ENCODE results near the gene FAU. TPM values are rescaled to one million over a fixed set of nuclear protein-coding genes. Genes with fewer than 3 reads are reported as not detected.

Gene FAU
- polyA plus RNA-seq (2012; ENCODE audit: insufficient read depth, insufficient read length, low read depth) = 1,521 TPM

GRCh38 chr11:65121865-65122696 lies at the start of gene FAU, which contains the start of gene MRPL49:
FAU (minus strand) TSS chr11:65122134; CDS start chr11:65121813, 321 bp downstream.
MRPL49 (plus strand) TSS chr11:65122321; CDS start chr11:65122347, 26 bp downstream.
- Histone ChIP-seq H3K4me3 (ENCODE audit: low read depth, low read length) (peak within 1 kb of the TSS; percentile 88), H3K36me3 (peaks cover 10% of the 10 kb centered on the region), H3K4me1 (no peaks in the 10 kb centered on the region), H3K27me3 (no peaks in the 10 kb centered on the region), H3K9me3 (no peaks in the 10 kb centered on the region)
- DNase-seq = peak; percentile 94
- no peak for TF ChIP-seq CTCF (IDR thresholded peaks at IDR 0.05; ENCODE audit: low read depth, low read length)

- DNase-seq = no peak
- no peaks in the 10 kb centered on the region for H3K36me3 ChIP-seq
- H3K4me3 ChIP-seq (ENCODE audit: low read depth, low read length) = no peak within 1 kb of the TSS
- no peaks in the 10 kb centered on the region for H3K27me3 ChIP-seq
- no peak for TF ChIP-seq CTCF (IDR thresholded peaks at IDR 0.05; ENCODE audit: low read depth, low read length)
- H3K9me3 ChIP-seq = no peaks in the 10 kb centered on the region
- no peaks in the 10 kb centered on the region for H3K4me1 ChIP-seq
Measured at GRCh38 chr11:65170058-65170534, 48.2 kb upstream of the FAU start, which contains the start of gene SPDYC. SPDYC (plus strand) TSS chr11:65170233; CDS start chr11:65171358, 1,125 bp downstream.

GRCh38 chr11:65169164-65169641 lies 47.3 kb upstream of the FAU start:
- TF ChIP-seq CTCF (IDR thresholded peaks at IDR 0.05; ENCODE audit: low read depth, low read length) = no peak
- no peak for DNase-seq
- Histone ChIP-seq H3K4me1 (no peaks in the 10 kb centered on the region), H3K4me3 (ENCODE audit: low read depth, low read length) (no peak overlapping the region), H3K27me3 (no peaks in the 10 kb centered on the region), H3K36me3 (no peaks in the 10 kb centered on the region), H3K9me3 (no peaks in the 10 kb centered on the region)

GRCh38 chr11:65167656-65168055 lies 45.7 kb upstream of the FAU start:
- H3K27me3 ChIP-seq = no peaks in the 10 kb centered on the region
- TF ChIP-seq CTCF (IDR thresholded peaks at IDR 0.05; ENCODE audit: low read depth, low read length) = no peak
- DNase-seq = no peak
- H3K4me1 ChIP-seq = no peaks in the 10 kb centered on the region
- H3K9me3 ChIP-seq = no peaks in the 10 kb centered on the region
- no peak overlapping the region for H3K4me3 ChIP-seq (ENCODE audit: low read depth, low read length)
- H3K36me3 ChIP-seq = no peaks in the 10 kb centered on the region

GRCh38 chr11:65166893-65167292 lies 45.0 kb upstream of the FAU start:
- Histone ChIP-seq H3K36me3 (no peaks in the 10 kb centered on the region), H3K27me3 (no peaks in the 10 kb centered on the region), H3K9me3 (no peaks in the 10 kb centered on the region), H3K4me1 (no peaks in the 10 kb centered on the region), H3K4me3 (ENCODE audit: low read depth, low read length) (no peak overlapping the region)
- no peak for DNase-seq
- no peak for TF ChIP-seq CTCF (IDR thresholded peaks at IDR 0.05; ENCODE audit: low read depth, low read length)
